IPS-18a (cell line): ENCODE measurements around the gene TNNC1.

Experiments used
- H3K27ac ChIP-seq: one replicate; pipeline ENCODE4 v1.5.1; 2013; ENCODE audit warnings: low read length
- H3K27me3 ChIP-seq: one replicate; pipeline ENCODE4 v1.6.1; 2013; ENCODE audit warnings: mild to moderate bottlenecking, low read length; ENCODE audit not compliant: control insufficient read depth, insufficient read depth
- H3K36me3 ChIP-seq: one replicate; pipeline ENCODE4 v1.6.1; 2013; ENCODE audit warnings: low read depth, low read length; ENCODE audit not compliant: control insufficient read depth
- H3K4me1 ChIP-seq: one replicate; pipeline ENCODE4 v1.6.1; 2013; ENCODE audit warnings: low read depth, low read length; ENCODE audit not compliant: control insufficient read depth
- H3K4me3 ChIP-seq: one replicate; pipeline ENCODE4 v1.5.1; 2013; ENCODE audit warnings: low read length
- H3K9ac ChIP-seq: one replicate; pipeline ENCODE4 v1.6.1; 2013; ENCODE audit warnings: mild to moderate bottlenecking, low read length, moderate library complexity
- H3K9me3 ChIP-seq: one replicate; pipeline ENCODE4 v1.6.1; 2013; ENCODE audit warnings: low read depth, low read length; ENCODE audit not compliant: control insufficient read depth

TNNC1 gene

GRCh38 chr3:52443791-52444687, 9.8 kb downstream of the TNNC1 start:
- H3K4me1 ChIP-seq = no peaks in the 10 kb centered on the region
- H3K9me3 ChIP-seq = no peaks in the 10 kb centered on the region
- H3K36me3 ChIP-seq = no peaks in the 10 kb centered on the region
- H3K27me3 ChIP-seq = no peaks in the 10 kb centered on the region
- no peak overlapping the region for H3K9ac ChIP-seq
- H3K4me3 ChIP-seq = peak overlapping the region; percentile 10
- H3K27ac ChIP-seq = no peak overlapping the region

GRCh38 chr3:52443268-52443610, 10.6 kb downstream of the TNNC1 start:
- Histone ChIP-seq H3K4me3 (no peak overlapping the region), H3K9me3 (no peaks in the 10 kb centered on the region), H3K27ac (no peak overlapping the region), H3K9ac (no peak overlapping the region), H3K4me1 (no peaks in the 10 kb centered on the region), H3K27me3 (no peaks in the 10 kb centered on the region), H3K36me3 (no peaks in the 10 kb centered on the region)

- Histone ChIP-seq H3K27me3 (no peaks in the 10 kb centered on the region), H3K9me3 (no peaks in the 10 kb centered on the region), H3K9ac (no peak overlapping the region), H3K36me3 (no peaks in the 10 kb centered on the region), H3K4me1 (no peaks in the 10 kb centered on the region), H3K4me3 (no peak overlapping the region), H3K27ac (no peak overlapping the region)
Observed at GRCh38 chr3:52442409-52443267, 11.2 kb downstream of the TNNC1 start.

GRCh38 chr3:52441772-52442332, 12.0 kb downstream of the TNNC1 start:
- H3K9ac ChIP-seq = no peak overlapping the region
- H3K4me1 ChIP-seq = no peaks in the 10 kb centered on the region
- H3K4me3 ChIP-seq = no peak overlapping the region
- no peaks in the 10 kb centered on the region for H3K36me3 ChIP-seq
- H3K9me3 ChIP-seq = no peaks in the 10 kb centered on the region
- H3K27me3 ChIP-seq = no peaks in the 10 kb centered on the region
- no peak overlapping the region for H3K27ac ChIP-seq

GRCh38 chr3:52441091-52441771, 12.6 kb downstream of the TNNC1 start:
- H3K9me3 ChIP-seq = no peaks in the 10 kb centered on the region

GRCh38 chr3:52440671-52441070, 13.2 kb downstream of the TNNC1 start:
- Histone ChIP-seq H3K27me3 (no peaks in the 10 kb centered on the region), H3K9me3 (no peaks in the 10 kb centered on the region), H3K36me3 (no peaks in the 10 kb centered on the region), H3K4me3 (no peak overlapping the region), H3K27ac (no peak overlapping the region), H3K9ac (no peak overlapping the region), H3K4me1 (no peaks in the 10 kb centered on the region)

More at GRCh38 chr3:52441091-52441771, 12.6 kb downstream of the TNNC1 start:
- Histone ChIP-seq H3K27me3 (no peaks in the 10 kb centered on the region), H3K4me3 (no peak overlapping the region), H3K36me3 (no peaks in the 10 kb centered on the region), H3K9ac (no peak overlapping the region), H3K4me1 (no peaks in the 10 kb centered on the region), H3K27ac (no peak overlapping the region)

GRCh38 chr3:52440249-52440551, 13.6 kb downstream of the TNNC1 start:
- no peak overlapping the region for H3K9ac ChIP-seq
- no peaks in the 10 kb centered on the region for H3K4me1 ChIP-seq
- no peaks in the 10 kb centered on the region for H3K27me3 ChIP-seq
- no peak overlapping the region for H3K4me3 ChIP-seq
- H3K36me3 ChIP-seq = no peaks in the 10 kb centered on the region
- no peak overlapping the region for H3K27ac ChIP-seq
- no peaks in the 10 kb centered on the region for H3K9me3 ChIP-seq

GRCh38 chr3:52439426-52440248, 14.2 kb downstream of the TNNC1 start:
- Histone ChIP-seq H3K27me3 (no peaks in the 10 kb centered on the region), H3K9me3 (no peaks in the 10 kb centered on the region), H3K27ac (no peak overlapping the region), H3K4me1 (no peaks in the 10 kb centered on the region), H3K36me3 (no peaks in the 10 kb centered on the region), H3K9ac (no peak overlapping the region), H3K4me3 (no peak overlapping the region)

GRCh38 chr3:52438579-52439425, 15.0 kb downstream of the TNNC1 start:
- Histone ChIP-seq H3K36me3 (no peaks in the 10 kb centered on the region), H3K9ac (no peak overlapping the region), H3K9me3 (no peaks in the 10 kb centered on the region), H3K4me3 (no peak overlapping the region), H3K4me1 (no peaks in the 10 kb centered on the region), H3K27ac (no peak overlapping the region), H3K27me3 (no peaks in the 10 kb centered on the region)

GRCh38 chr3:52438104-52438376, 15.8 kb downstream of the TNNC1 start:
- no peak overlapping the region for H3K27ac ChIP-seq
- no peaks in the 10 kb centered on the region for H3K9me3 ChIP-seq
- no peaks in the 10 kb centered on the region for H3K4me1 ChIP-seq
- no peaks in the 10 kb centered on the region for H3K36me3 ChIP-seq
- no peak overlapping the region for H3K9ac ChIP-seq
- no peaks in the 10 kb centered on the region for H3K27me3 ChIP-seq
- no peak overlapping the region for H3K4me3 ChIP-seq
